ENCODE measurements around the gene SKAP2. TPM values are rescaled to one million over a fixed set of nuclear protein-coding genes. Genes with fewer than 3 reads are reported as not detected.

SKAP2 gene
- total RNA-seq, 4 donors from 2014 or later: 13.2 to 18.2 (median 15.0) TPM

- 56% methylated on average over 5 of the region's 5 CpGs for WGBS, 2 donors
- no peak for DNase-seq (ENCODE audit: low spot score in 2 of 2)
- TF ChIP-seq POLR2A (IDR thresholded peaks at IDR 0.05) (no peak), CTCF (IDR thresholded peaks at IDR 0.05) (no peak)
- intact Hi-C loops (cut with DNase I; ENCODE audit: low total_unique reads): no loop called here
- H3K4me3 ChIP-seq (ENCODE audit: low read depth, poor library complexity, severe bottlenecking): no peak overlapping the region
Measured at GRCh38 chr7:26723129-26723528, 141.3 kb downstream of the SKAP2 start.

- intact Hi-C loops (cut with DNase I; ENCODE audit: low total_unique reads): no loop called here
- no peak overlapping the region for H3K4me3 ChIP-seq (ENCODE audit: low read depth, poor library complexity, severe bottlenecking)
- TF ChIP-seq POLR2A (IDR thresholded peaks at IDR 0.05) (no peak), CTCF (IDR thresholded peaks at IDR 0.05) (no peak)
- DNase-seq (ENCODE audit: low spot score in 2 of 2): no peak
Measured at GRCh38 chr7:26721450-26721849, 142.9 kb downstream of the SKAP2 start.

GRCh38 chr7:26718063-26718462 lies 146.3 kb downstream of the SKAP2 start:
- H3K4me3 ChIP-seq (ENCODE audit: low read depth, poor library complexity, severe bottlenecking): no peak overlapping the region
- intact Hi-C loops (cut with DNase I; ENCODE audit: low total_unique reads): no loop called here
- WGBS, 2 donors: 93 to 97% methylated on average over 1 of the region's 1 CpG
- no peak for DNase-seq (ENCODE audit: low spot score in 2 of 2)
- TF ChIP-seq POLR2A (IDR thresholded peaks at IDR 0.05): no peak
- no peak for TF ChIP-seq CTCF (IDR thresholded peaks at IDR 0.05)

GRCh38 chr7:26714438-26714837 lies 150.0 kb downstream of the SKAP2 start:
- H3K4me3 ChIP-seq (ENCODE audit: low read depth, poor library complexity, severe bottlenecking): no peak overlapping the region
- intact Hi-C loops (cut with DNase I; ENCODE audit: low total_unique reads): no loop called here
- TF ChIP-seq POLR2A (IDR thresholded peaks at IDR 0.05) (no peak), CTCF (IDR thresholded peaks at IDR 0.05) (no peak)
- 92% methylated on average over 3 of the region's 3 CpGs for WGBS, 2 donors
- DNase-seq (ENCODE audit: low spot score in 2 of 2): no peak

- DNase-seq (ENCODE audit: low spot score in 2 of 2): no peak
- 75 to 82% methylated on average over 2 of the region's 2 CpGs for WGBS, 2 donors
- intact Hi-C loops (cut with DNase I; ENCODE audit: low total_unique reads): no loop called here
- H3K4me3 ChIP-seq (ENCODE audit: low read depth, poor library complexity, severe bottlenecking): no peak overlapping the region
- no peak for TF ChIP-seq CTCF (IDR thresholded peaks at IDR 0.05)
- no peak for TF ChIP-seq POLR2A (IDR thresholded peaks at IDR 0.05)
Measured at GRCh38 chr7:26714006-26714405, 150.4 kb downstream of the SKAP2 start.

GRCh38 chr7:26709210-26709990 lies 155.0 kb downstream of the SKAP2 start:
- no peak for DNase-seq (ENCODE audit: low spot score in 2 of 2)
- intact Hi-C loops (cut with DNase I; ENCODE audit: low total_unique reads): no loop called here
- WGBS, 2 donors: 75 to 77% methylated on average over 1 of the region's 1 CpG
- H3K4me3 ChIP-seq (ENCODE audit: low read depth, poor library complexity, severe bottlenecking): no peak overlapping the region
- TF ChIP-seq CTCF (IDR thresholded peaks at IDR 0.05): no peak
- no peak for TF ChIP-seq POLR2A (IDR thresholded peaks at IDR 0.05)

Data from lower leg skin (tissue), 4 donors.